Measurements from ENCODE around the gene DLGAP1.

DLGAP1 gene

DNA sequence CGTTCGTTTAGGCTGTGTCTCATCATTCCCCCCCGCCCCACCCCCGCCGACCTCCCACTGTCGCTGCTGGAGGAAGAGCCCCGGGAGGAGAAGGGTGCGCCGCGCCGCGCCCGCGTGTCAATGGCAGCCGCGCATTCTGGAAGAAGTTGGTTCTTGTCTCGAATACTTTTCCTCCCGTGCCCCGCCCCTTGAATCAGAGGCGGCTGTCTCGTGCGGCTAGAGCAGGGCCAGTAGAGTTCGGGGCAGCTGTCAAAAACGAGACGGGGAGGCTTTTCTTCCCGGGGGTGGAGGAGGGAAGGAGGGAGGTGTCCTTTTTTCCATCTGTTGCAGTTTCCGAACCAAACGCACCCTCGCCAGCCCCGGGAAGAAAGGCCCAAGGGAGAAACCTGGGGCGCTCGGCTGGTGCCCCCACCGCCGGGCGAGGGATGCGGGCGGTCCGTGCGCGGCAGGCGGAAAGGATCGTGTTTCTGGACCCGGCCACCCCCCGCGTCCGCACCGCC lies 1005.5 kb downstream of the DLGAP1 start:
- DNase-seq = peak in 14 of 58 donors; percentile 29 to 76 (median 63)

- DNase-seq = peak in 51 of 58 donors; percentile 18 to 81 (median 57)
These were observed 1006.1 kb downstream of the DLGAP1 start for GRCh38 chr18:3448838-3449511.

GRCh38 chr18:3447895-3448837 lies 1006.9 kb downstream of the DLGAP1 start:
- DNase-seq = peak in 57 of 58 donors; percentile 15 to 96 (median 86)

DNA sequence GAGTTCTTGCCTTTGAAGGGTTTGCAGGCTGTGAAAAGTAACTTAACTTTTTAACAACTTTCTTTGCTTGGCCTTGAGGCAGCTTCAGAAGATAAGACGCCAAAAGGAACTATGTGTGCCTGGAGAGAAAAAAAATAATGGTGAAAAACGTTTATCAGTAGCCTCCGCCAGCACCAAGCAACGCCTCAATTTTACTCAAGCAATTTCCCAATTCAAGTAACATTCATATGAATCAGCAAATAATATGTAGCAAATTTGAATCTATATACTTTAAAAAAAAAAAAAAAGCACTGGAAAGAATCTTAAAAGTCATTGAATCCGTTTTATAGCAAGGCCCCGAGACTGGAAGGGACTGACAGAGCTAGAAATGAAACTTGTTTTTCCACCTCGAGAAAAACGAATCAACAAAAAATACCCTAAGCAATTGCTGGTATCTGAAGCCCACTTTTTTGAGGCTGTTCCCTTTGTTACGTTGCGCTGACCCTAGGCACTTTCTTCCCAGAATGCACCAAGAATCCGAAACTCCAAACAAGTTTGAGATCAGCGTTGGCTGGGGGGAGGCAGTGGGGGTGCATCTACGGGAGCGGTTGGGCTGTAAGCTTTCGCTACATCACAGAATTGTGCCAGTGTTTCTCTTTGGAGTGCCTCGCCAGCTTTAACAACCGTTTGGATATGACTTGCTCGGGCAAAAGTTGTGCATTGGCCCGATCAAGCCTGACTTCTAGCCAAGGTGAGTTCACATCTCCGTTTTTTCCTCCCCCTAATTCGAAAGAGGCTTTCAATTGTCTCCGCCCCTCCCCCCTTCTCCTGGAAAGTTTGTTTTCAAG lies 1007.8 kb downstream of the DLGAP1 start:
- DNase-seq = peak in 21 of 58 donors; percentile 26 to 85 (median 63)

Measured in anterior cingulate cortex (tissue), 58 donors.